Pancreas (tissue), 10 donors: ENCODE results near the gene POFUT2. TPM values are rescaled to one million over a fixed set of nuclear protein-coding genes. Genes with fewer than 3 reads are reported as not detected.

Source experiments
- ATAC-seq, 4 donors: fragments of 200-7000 bp; cut with Tn5 transposase; one replicate each; pipeline versions ENCODE4 v1.8.0 to v1.9.1; 2020; ENCODE audit warnings: mild to moderate bottlenecking in 4 of 4, moderate library complexity in 4 of 4
- DNase-seq, 6 donors: peaks; one replicate each; pipeline ENCODE4 v3.0.0-alpha.2; 2020
- FAIRE-seq: peaks from 2 replicates; lab custom pipeline; 2012; peaks lifted over from hg19 to GRCh38; lab: Jason Lieb, UNC
- H3K27ac ChIP-seq, 4 donors: fragments of 200-600 bp; sonication (generic); 1 replicate in 3 of 4; 2 replicates in 1 of 4; pipeline versions ENCODE4 v1.5.0 to v1.8.0; 2020
- H3K27me3 ChIP-seq, 4 donors: fragments of 200-600 bp; one replicate each; pipeline ENCODE4 v1.8.0; 2021
- H3K36me3 ChIP-seq, 3 donors: fragments of 200-600 bp; sonication (generic) in 1 of 3; one replicate each; pipeline versions ENCODE4 v1.5.0 to v1.8.0; 2020 to 2021
- H3K4me1 ChIP-seq, 3 donors: fragments of 200-600 bp; one replicate each; pipeline ENCODE4 v1.8.0; 2021
- H3K4me3 ChIP-seq, 4 donors: fragments of 200-600 bp; sonication (generic) in 2 of 4; one replicate each; pipeline versions ENCODE4 v1.5.0 to v1.8.0; 2020 to 2021
- H3K9me3 ChIP-seq, 4 donors: fragments of 200-600 bp; one replicate each; pipeline ENCODE4 v1.8.0; 2021
- WGBS, 2 donors: extraction: QIAGEN DNeasy Blood & Tissue Kit; methylation state at CpG; one replicate each; pipeline ENCODE4 v1.1.7; 2013; 5-methylcytosine and 5-hydroxymethylcytosine counted together
- intact Hi-C, 3 donors: fragments of 100-400 bp; cut with DNase I; formaldehyde crosslinking; loops; one replicate each; pipeline versions ENCODE4 v1.11.1 to v1.14.2; 2022
- polyA plus RNA-seq, 2 donors: library from polyadenylated mRNA; stranded (reverse); fragments of 200-250 nt; gene quantifications; one replicate each; pipeline ENCODE4 v1.2.3, GENCODE V29; 2013
- total RNA-seq, 6 donors: library from RNA; stranded (reverse); fragmentation: NEBNext Ultra II Directional in 4 of 6; extraction: Animal tissue kit (Norgen Biotek cat#: 25700) in 4 of 6; gene quantifications; one replicate each; pipeline versions ENCODE4 v1.2.1 to v1.2.4, GENCODE V29; 2021 to 2023
- TF ChIP-seq, protein P1 (sequence below), 4 donors: fragments of 200-600 bp; sonication (generic) in 3 of 4; IDR thresholded peaks; one replicate each; pipeline versions ENCODE4 v1.5.0 to v1.8.0; 2021; ENCODE audit warnings: antibody characterized with exemption in 4 of 4
- donor health status: healthy with polysubstance abuse.
- donor health status: DM: no; HTN: no; CAD: no; lungs with moderate emphysema.
- donor health status: DM: no; HTN: no; CAD: no.
- donor health status: control.
- donor health status: control.
- donor health status: Bipolar disorder and iron deficiency.
- donor health status: DM: yes; HTN: yes; CAD: no.
- donor health status: DM: no; HTN: no; CAD: no.
- donor health status: DM: no; HTN: no; CAD: no.
- donor health status: DM: yes; HTN: yes; CAD: no.

Gene POFUT2
- total and polyA plus RNA-seq, 8 donors = 10.1 to 46.9 (median 16.3) TPM

DNA sequence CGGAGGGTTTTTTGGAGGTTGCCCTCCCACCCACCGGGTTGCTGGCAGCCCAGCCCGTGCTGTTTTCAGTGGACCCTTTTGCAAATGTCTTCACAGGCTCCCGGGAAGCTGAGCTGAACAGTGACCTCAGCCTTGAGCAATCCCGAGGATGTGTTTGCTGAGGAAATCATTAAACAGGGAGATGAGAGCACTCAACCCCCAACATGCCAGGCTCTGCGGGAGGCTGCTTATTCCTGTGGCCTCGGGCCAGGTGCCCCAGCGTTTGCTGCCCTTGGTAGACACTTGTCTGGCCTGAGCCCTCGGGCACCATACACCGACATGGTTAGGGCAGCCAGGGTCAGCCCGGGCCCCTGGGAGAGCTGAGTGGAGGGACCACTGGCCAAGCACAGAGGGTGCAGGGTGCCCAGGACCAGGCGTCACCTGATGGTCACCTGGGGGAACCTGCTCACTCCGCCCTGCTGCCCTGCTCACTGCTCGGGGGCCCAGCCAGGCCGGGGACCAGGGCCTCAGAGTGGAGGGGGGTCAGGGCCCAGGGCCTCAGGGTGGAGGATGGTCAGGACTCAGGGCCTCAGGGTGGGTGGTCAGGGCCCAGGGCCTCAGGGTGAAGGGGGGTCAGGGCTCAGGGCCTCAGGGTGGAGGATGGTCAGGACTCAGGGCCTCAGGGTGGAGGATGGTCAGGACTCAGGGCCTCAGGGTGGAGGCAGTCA lies 42.5 kb upstream of the POFUT2 start:
- peak overlapping the region; percentile 84 to 91 (median 90) for H3K27ac ChIP-seq
- H3K4me1 ChIP-seq = peaks cover 0 to 2% (median 0%) of the 10 kb centered on the region in 3 donors
- DNase-seq (peak; percentile 56 to 90 (median 80)), ATAC-seq (peak; percentile 70 to 79 (median 76)), FAIRE-seq (no peak)
- H3K27me3 ChIP-seq = no peaks in the 10 kb centered on the region
- no peak overlapping the region for H3K4me3 ChIP-seq
- TF ChIP-seq, protein P1, sequence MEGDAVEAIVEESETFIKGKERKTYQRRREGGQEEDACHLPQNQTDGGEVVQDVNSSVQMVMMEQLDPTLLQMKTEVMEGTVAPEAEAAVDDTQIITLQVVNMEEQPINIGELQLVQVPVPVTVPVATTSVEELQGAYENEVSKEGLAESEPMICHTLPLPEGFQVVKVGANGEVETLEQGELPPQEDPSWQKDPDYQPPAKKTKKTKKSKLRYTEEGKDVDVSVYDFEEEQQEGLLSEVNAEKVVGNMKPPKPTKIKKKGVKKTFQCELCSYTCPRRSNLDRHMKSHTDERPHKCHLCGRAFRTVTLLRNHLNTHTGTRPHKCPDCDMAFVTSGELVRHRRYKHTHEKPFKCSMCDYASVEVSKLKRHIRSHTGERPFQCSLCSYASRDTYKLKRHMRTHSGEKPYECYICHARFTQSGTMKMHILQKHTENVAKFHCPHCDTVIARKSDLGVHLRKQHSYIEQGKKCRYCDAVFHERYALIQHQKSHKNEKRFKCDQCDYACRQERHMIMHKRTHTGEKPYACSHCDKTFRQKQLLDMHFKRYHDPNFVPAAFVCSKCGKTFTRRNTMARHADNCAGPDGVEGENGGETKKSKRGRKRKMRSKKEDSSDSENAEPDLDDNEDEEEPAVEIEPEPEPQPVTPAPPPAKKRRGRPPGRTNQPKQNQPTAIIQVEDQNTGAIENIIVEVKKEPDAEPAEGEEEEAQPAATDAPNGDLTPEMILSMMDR (IDR thresholded peaks at IDR 0.05) = no peak
- intact Hi-C loops = no loop called here
- 15 to 16% methylated on average over 15 of the region's 15 CpGs for WGBS, 2 donors
- no peaks in the 10 kb centered on the region for H3K36me3 ChIP-seq
- H3K9me3 ChIP-seq = no peaks in the 10 kb centered on the region

DNA sequence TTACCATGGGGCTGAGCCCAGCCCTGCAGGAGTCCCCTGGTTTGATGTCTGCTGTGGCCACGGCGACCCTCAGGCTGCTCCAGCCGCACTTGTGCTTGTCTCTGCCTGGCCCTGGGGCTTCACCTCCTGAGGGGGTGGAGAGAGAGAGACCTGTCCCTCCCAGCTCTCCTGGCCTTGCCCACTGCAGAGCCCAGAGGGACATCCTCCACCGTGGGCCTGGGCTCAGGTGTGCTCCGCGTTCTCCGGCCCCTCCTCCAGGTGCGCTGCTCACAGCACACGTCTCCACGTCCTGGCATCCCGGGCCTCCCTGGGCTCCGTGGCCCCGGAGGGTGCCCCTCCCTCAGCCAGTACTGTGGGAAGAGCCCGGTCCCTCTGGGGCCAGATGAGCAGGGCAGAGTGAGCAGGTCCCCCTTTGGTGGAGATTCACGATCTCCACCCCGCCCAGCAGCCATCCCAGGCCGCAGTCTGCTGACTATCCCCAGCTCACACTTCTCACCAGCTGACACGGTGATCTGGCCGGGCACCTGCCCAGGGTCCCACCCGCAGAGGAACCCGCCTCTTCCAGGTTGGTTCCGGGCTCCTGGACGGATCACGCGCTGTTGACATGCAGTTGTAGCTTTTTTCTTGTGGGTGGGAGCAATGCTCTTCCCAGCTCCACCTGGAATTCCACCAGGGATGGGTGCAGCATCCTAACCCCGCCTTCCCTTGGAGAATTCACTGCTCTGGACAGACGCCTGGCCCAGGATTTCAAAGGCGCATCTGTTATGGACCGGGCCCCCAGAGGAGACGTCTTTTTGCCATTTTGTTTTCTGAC lies 41.8 kb upstream of the POFUT2 start:
- DNase-seq (peak; percentile 63 to 86 (median 70)), ATAC-seq (peak; percentile 49 to 78 (median 64)), FAIRE-seq (no peak)
- Histone ChIP-seq H3K27ac (peak overlapping the region; percentile 84 to 91 (median 90)), H3K4me3 (peak overlapping the region in 2 of 4 donors; percentile 22 to 28), H3K36me3 (no peaks in the 10 kb centered on the region), H3K4me1 (peaks cover 0 to 2% (median 0%) of the 10 kb centered on the region in 3 donors), H3K9me3 (no peaks in the 10 kb centered on the region), H3K27me3 (no peaks in the 10 kb centered on the region)
- TF ChIP-seq, protein P1 (IDR thresholded peaks at IDR 0.05) = no peak
- 15 to 21% methylated on average over 29 to 30 of the region's 30 CpGs for WGBS, 2 donors
- intact Hi-C loops = no loop called here

DNA sequence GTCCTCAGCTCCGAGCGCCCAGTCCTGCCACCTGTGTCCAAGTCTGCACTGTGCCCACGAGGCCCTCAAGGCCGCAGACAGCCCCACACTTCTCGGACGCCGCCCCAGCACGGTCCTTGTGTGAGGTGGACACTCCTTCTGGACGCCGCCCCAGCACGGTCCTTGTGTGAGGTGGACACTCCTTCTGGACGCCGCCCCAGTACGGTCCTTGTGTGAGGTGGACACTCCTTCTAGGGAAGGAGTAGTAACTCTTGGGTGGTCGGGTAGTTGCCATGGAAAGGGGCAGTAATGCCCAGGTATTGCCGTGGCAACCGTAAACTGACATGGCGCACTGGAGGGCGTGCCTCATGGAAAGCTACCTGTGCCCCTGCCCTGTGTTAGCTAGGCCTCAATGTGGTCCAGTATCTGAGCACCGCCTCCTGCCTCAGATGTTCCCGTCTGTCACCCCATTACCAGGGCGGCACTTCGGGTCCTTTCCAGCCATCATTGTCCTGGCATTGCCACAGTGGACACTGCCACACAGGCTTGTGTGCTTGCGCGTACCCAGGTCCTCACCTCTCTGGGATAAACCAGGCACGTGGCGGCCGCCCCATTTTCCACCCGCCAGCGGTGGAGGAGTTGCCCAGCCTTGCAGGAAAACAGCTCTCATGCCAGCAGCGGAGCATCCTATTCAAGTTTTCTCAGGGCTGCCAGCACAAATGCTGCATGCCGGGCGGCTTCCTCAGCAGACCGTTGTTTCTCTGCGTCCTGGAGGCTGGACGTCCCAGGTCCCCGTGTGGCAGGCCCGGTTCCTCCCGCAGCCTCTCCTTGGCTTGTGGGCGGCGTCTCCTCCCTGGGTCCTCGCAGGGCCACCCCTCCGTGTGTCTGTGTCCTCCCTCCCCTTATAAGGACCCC lies 40.8 kb upstream of the POFUT2 start:
- no peaks in the 10 kb centered on the region for H3K27me3 ChIP-seq
- WGBS, 2 donors = 49 to 61% methylated on average over 43 of the region's 43 CpGs
- H3K36me3 ChIP-seq = no peaks in the 10 kb centered on the region
- DNase-seq (peak in 2 of 6 donors; percentile 54 to 63), FAIRE-seq (no peak), ATAC-seq (no peak)
- peaks cover 0 to 2% (median 0%) of the 10 kb centered on the region in 3 donors for H3K4me1 ChIP-seq
- peak overlapping the region; percentile 84 to 91 (median 90) for H3K27ac ChIP-seq
- TF ChIP-seq, protein P1 (IDR thresholded peaks at IDR 0.05) = no peak
- H3K9me3 ChIP-seq = no peaks in the 10 kb centered on the region
- intact Hi-C loops = no loop called here
- peak overlapping the region in 2 of 4 donors; percentile 22 to 28 for H3K4me3 ChIP-seq

DNA sequence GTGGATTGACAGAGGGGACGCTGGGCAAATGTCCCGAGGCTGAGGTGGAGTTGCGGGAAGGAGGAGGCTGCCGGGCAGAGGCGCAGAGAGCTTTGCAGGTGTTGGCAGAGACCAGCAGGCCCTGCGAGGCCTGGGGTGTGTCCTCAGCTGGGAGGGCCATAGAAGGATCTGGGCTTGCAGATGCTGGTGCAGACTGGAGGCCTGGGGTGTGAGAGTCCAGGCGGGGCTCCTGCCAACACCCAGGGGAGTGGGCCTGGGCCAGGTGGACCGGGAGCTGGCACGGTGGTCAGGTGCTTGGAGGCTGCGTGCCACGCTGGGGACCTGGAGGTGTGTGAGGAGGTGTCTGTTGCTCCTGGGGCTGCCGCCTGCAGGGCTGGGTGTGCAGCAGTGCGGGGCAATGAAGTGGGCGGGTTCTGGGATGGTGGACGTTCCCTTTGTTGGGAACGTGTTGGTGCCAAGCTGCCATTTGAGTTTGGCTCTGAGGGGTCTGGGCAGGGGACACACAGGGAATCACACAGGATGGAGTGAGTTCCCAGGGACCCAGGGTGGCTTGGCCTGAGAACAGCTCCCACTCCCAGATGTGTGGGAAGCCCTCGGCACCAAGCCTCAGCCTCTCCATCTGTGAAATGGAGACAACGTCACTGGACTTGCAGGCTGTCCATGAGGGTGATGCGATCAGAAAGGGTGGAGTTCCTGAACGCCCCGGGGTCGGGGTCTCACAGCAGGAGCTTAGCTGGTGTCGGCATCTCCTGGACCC lies 39.9 kb upstream of the POFUT2 start:
- Histone ChIP-seq H3K27me3 (no peaks in the 10 kb centered on the region), H3K9me3 (no peaks in the 10 kb centered on the region), H3K36me3 (no peaks in the 10 kb centered on the region), H3K4me1 (peaks cover 0 to 2% (median 0%) of the 10 kb centered on the region in 3 donors), H3K4me3 (peak overlapping the region in 1 of 4 donors; percentile 28), H3K27ac (peak overlapping the region; percentile 84 to 91 (median 90))
- TF ChIP-seq, protein P1 (IDR thresholded peaks at IDR 0.05) = no peak
- 49 to 59% methylated on average over 21 to 23 of the region's 23 CpGs for WGBS, 2 donors
- DNase-seq = peak in 3 of 6 donors; percentile 43 to 74 (median 54)
- ATAC-seq = no peak
- FAIRE-seq = no peak
- intact Hi-C loops = no loop called here
